A549 (cell line): ENCODE measurements around the gene HACD1. TPM values are rescaled to one million over a fixed set of nuclear protein-coding genes. Genes with fewer than 3 reads are reported as not detected.

Experiments
- ATAC-seq, 2 experiments: fragments of 200-7000 bp in 1 of 2; fragments of >200 bp in 1 of 2; cut with Nextera tagmentation in 1 of 2; cut with Tn5 transposase in 1 of 2; 3 replicates each; pipeline versions ENCODE4 v1.8.0 to v1.9.1; 2018 to 2020; ENCODE audit warnings: mild to moderate bottlenecking in 1 of 2, moderate library complexity in 1 of 2
- CTCF ChIA-PET: fragments of 300-600 bp; sonication (Branson Sonifier 250); formaldehyde crosslinking; extraction: SDS; loops from one replicate; lab custom pipeline; 2021; ENCODE audit warnings: antibody characterized with exemption, inconsistent platforms; lab: Yijun Ruan, JAX
- POLR2A ChIA-PET: fragments of 350-600 bp; formaldehyde crosslinking; extraction: SDS; loops from one replicate; lab custom pipeline; 2021; ENCODE audit warnings: antibody characterized with exemption, inconsistent platforms; lab: Yijun Ruan, JAX
- DNase-seq, 2 experiments: peaks; one replicate each; pipeline versions ENCODE4 v3.0.0 to v3.0.0-alpha.2; 2011 to 2016; ENCODE audit warnings: low read depth in 1 of 2, low spot score in 1 of 2
- FAIRE-seq: peaks from 2 replicates; lab custom pipeline; 2011; peaks lifted over from hg19 to GRCh38; lab: Jason Lieb, UNC
- H3K27ac ChIP-seq, 2 experiments: fragments of >200 bp; sonication (Bioruptor Twin); formaldehyde crosslinking; 3 replicates each; pipeline ENCODE4 v1.5.1; 2016 to 2017
- H3K4me1 ChIP-seq: fragments of >200 bp; sonication (Bioruptor Twin); formaldehyde crosslinking; 3 replicates; pipeline ENCODE4 v1.6.1; 2016
- H3K4me2 ChIP-seq: fragments of >200 bp; sonication (Bioruptor Twin); formaldehyde crosslinking; 3 replicates; pipeline ENCODE4 v1.6.1; 2016
- H3K4me3 ChIP-seq: fragments of >200 bp; sonication (Bioruptor Twin); formaldehyde crosslinking; 3 replicates; pipeline ENCODE4 v1.5.1; 2016
- H3K9me3 ChIP-seq: fragments of >200 bp; sonication (Bioruptor Twin); formaldehyde crosslinking; 3 replicates; pipeline ENCODE4 v1.6.1; 2016
- CBX8 ChIP-seq: fragments of 200-600 bp; sonication (generic); IDR thresholded peaks from 2 replicates; pipeline ENCODE4 v1.6.1; 2016
- CHD2 ChIP-seq: fragments of 150-350 bp; IDR thresholded peaks from 2 replicates; pipeline ENCODE4 v1.6.1; 2014; ENCODE audit warnings: low read length; ENCODE audit not compliant: partially characterized antibody
- EHMT2 ChIP-seq: fragments of 200-600 bp; sonication (generic); IDR thresholded peaks from 2 replicates; pipeline ENCODE4 v1.6.1; 2016; ENCODE audit warnings: antibody characterized with exemption, low read depth, mild to moderate bottlenecking, moderate library complexity
- EP300 ChIP-seq, 2 experiments: fragments of >200 bp; sonication (Bioruptor Twin); formaldehyde crosslinking; IDR thresholded peaks; 2 replicates in 1 of 2; 3 replicates in 1 of 2; pipeline ENCODE4 v1.6.1; 2016 to 2017
- GATA3 ChIP-seq: IDR thresholded peaks from 2 replicates; pipeline ENCODE4 v1.6.1; 2012; ENCODE audit warnings: borderline replicate concordance
- HDAC2 ChIP-seq: fragments of 200-600 bp; sonication (generic); IDR thresholded peaks from 2 replicates; pipeline ENCODE4 v1.6.1; 2016
- HES2 ChIP-seq: fragments of >200 bp; sonication (Bioruptor Twin); formaldehyde crosslinking; IDR thresholded peaks from 2 replicates; pipeline ENCODE4 v1.6.1; 2016
- HOXB13 ChIP-seq: fragments of 250-450 bp; sonication (Bioruptor Pico); IDR thresholded peaks from 2 replicates; pipeline ENCODE4 v1.5.0; 2020; ENCODE audit warnings: low read depth, mild to moderate bottlenecking, moderate library complexity
- KDM1A ChIP-seq: fragments of 200-600 bp; sonication (generic); IDR thresholded peaks from 2 replicates; pipeline ENCODE4 v1.6.1; 2016; ENCODE audit warnings: low read depth, mild to moderate bottlenecking
- POLR2A ChIP-seq: IDR thresholded peaks from 2 replicates; pipeline ENCODE4 v1.6.1; 2012; ENCODE audit warnings: mild to moderate bottlenecking, low read length
- POLR2AphosphoS2 ChIP-seq: conservative IDR thresholded peaks from 2 replicates; pipeline ENCODE4 v1.6.1; 2012; ENCODE audit warnings: low read length, improper control_type of control experiment, inconsistent platforms
- RCOR1 ChIP-seq: fragments of 150-350 bp; IDR thresholded peaks from 2 replicates; pipeline ENCODE4 v1.6.1; 2014; ENCODE audit warnings: antibody characterized with exemption, low read length, low read depth
- RNF2 ChIP-seq: fragments of 200-600 bp; sonication (generic); IDR thresholded peaks from 2 replicates; pipeline ENCODE4 v1.6.1; 2016; ENCODE audit warnings: low read depth, mild to moderate bottlenecking, antibody characterized with exemption, moderate library complexity, borderline replicate concordance
- SMC3 ChIP-seq: fragments of >200 bp; sonication (Bioruptor Twin); formaldehyde crosslinking; IDR thresholded peaks from 3 replicates; pipeline ENCODE4 v1.6.1; 2018; ENCODE audit warnings: inconsistent platforms
- TFCP2L1 ChIP-seq: fragments of 250-450 bp; sonication (Bioruptor Pico); IDR thresholded peaks from 2 replicates; pipeline ENCODE4 v1.5.0; 2021; ENCODE audit warnings: mild to moderate bottlenecking
- TP53 ChIP-seq: fragments of 250-450 bp; sonication (Bioruptor Pico); IDR thresholded peaks from 2 replicates; pipeline ENCODE4 v1.5.0; 2021; ENCODE audit warnings: mild to moderate bottlenecking, moderate library complexity
- ZFP36 ChIP-seq: fragments of 450-650 bp; IDR thresholded peaks from 2 replicates; pipeline ENCODE4 v1.6.1; 2014; ENCODE audit warnings: borderline replicate concordance; ENCODE audit not compliant: partially characterized antibody
- WGBS: methylation state at CpG from one replicate; pipeline ENCODE4 v1.1.6; 2017; ENCODE audit errors: missing lambda C conversion rate; 5-methylcytosine and 5-hydroxymethylcytosine counted together
- polyA plus RNA-seq, 4 experiments: library from polyadenylated mRNA; depleted of rRNA in 3 of 4; stranded (reverse); fragments of >200 nt; fragmentation: RNase III in 1 of 4; extraction: RNeasy Plus Mini Kit Qiagen cat#74134 plus additional on column Dnase treatment in 1 of 4; gene quantifications; 2 replicates in 3 of 4; 3 replicates in 1 of 4; pipeline ENCODE4 v1.2.3, GENCODE V29; 2011 to 2017
- TF ChIP-seq, protein P1 (sequence below): IDR thresholded peaks from 2 replicates; pipeline ENCODE4 v1.6.1; 2012
- TF ChIP-seq, protein P2 (sequence below): fragments of >200 bp; sonication (Bioruptor Twin); formaldehyde crosslinking; IDR thresholded peaks from 3 replicates; pipeline ENCODE4 v1.6.1; 2016
- TF ChIP-seq, protein P3 (sequence below): fragments of 250-450 bp; sonication (Bioruptor Pico); IDR thresholded peaks from 2 replicates; pipeline ENCODE4 v1.5.0; 2020; ENCODE audit warnings: low read depth, mild to moderate bottlenecking, moderate library complexity
- TF ChIP-seq, protein P4 (sequence below): fragments of 200-600 bp; sonication (generic); IDR thresholded peaks from 2 replicates; pipeline ENCODE4 v1.6.1; 2016; ENCODE audit warnings: antibody characterized with exemption, mild to moderate bottlenecking, moderate library complexity
- TF ChIP-seq, protein P5 (sequence below): IDR thresholded peaks from 2 replicates; pipeline ENCODE4 v1.6.1; 2012

HACD1 gene
- polyA plus RNA-seq, 2 of the 4 experiments (the other 2 are of a cell fraction) = 44.9 to 92.1 TPM

- CTCF ChIA-PET = no interaction called here
- TF ChIP-seq SMC3 (no peak), RCOR1 (no peak), EP300 (IDR thresholded peaks at IDR 0.05) (no peak), POLR2AphosphoS2 (no peak), KDM1A (no peak), CBX8 (no peak), HES2 (no peak)
- TF ChIP-seq, protein P1, sequence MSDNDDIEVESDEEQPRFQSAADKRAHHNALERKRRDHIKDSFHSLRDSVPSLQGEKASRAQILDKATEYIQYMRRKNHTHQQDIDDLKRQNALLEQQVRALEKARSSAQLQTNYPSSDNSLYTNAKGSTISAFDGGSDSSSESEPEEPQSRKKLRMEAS = no peak
- TF ChIP-seq, protein P2, sequence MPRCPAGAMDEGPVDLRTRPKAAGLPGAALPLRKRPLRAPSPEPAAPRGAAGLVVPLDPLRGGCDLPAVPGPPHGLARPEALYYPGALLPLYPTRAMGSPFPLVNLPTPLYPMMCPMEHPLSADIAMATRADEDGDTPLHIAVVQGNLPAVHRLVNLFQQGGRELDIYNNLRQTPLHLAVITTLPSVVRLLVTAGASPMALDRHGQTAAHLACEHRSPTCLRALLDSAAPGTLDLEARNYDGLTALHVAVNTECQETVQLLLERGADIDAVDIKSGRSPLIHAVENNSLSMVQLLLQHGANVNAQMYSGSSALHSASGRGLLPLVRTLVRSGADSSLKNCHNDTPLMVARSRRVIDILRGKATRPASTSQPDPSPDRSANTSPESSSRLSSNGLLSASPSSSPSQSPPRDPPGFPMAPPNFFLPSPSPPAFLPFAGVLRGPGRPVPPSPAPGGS = no peak
- peaks cover 21% of the 10 kb centered on the region for H3K4me1 ChIP-seq
- FAIRE-seq (no peak), DNase-seq (no peak), ATAC-seq (no peak)
- POLR2A ChIA-PET = interaction anchor here (2.0 kb wide), 1 partner anchor 15 kb away, joined by 8 read pairs; the partner anchor contains the start of gene STAM
- H3K27ac ChIP-seq = no peak overlapping the region
- H3K4me3 ChIP-seq = no peak overlapping the region
- H3K9me3 ChIP-seq = no peaks in the 10 kb centered on the region
- no peak overlapping the region for H3K4me2 ChIP-seq
- 80% methylated on average over 4 of the region's 4 CpGs for WGBS
These were observed 42.2 kb upstream of the HACD1 start for GRCh38 chr10:17659365-17659764.

GRCh38 chr10:17657103-17657500, 39.9 kb upstream of the HACD1 start:
- ChIA-PET CTCF (no interaction called here), POLR2A (no interaction called here)
- no peak overlapping the region for H3K4me3 ChIP-seq
- H3K4me1 ChIP-seq = peaks cover 13% of the 10 kb centered on the region
- no peak for TF ChIP-seq EHMT2
- no peak for TF ChIP-seq CHD2
- DNase-seq (no peak), FAIRE-seq (peak; percentile 84), ATAC-seq (no peak)
- peak overlapping the region; percentile 24; the same call in 1 of the 3 replicates for H3K4me2 ChIP-seq
- WGBS = 57% methylated on average over 1 of the region's 1 CpG
- H3K27ac ChIP-seq = peak overlapping the region in 1 of 2 experiments; percentile 52; a peak in 2 of 6 replicates
- peaks cover 11% of the 10 kb centered on the region; the same call in 2 of the 3 replicates for H3K9me3 ChIP-seq

- H3K4me1 ChIP-seq = peaks cover 13% of the 10 kb centered on the region
- no peak for ATAC-seq
- no peak overlapping the region for H3K4me3 ChIP-seq
- no peak for FAIRE-seq
- no peak overlapping the region; the same call in 2 of the 3 replicates for H3K4me2 ChIP-seq
- peaks cover 11% of the 10 kb centered on the region; the same call in 2 of the 3 replicates for H3K9me3 ChIP-seq
- POLR2A ChIA-PET = interaction anchor here (0.5 to 1.5 kb wide), 2 partner anchors 12 to 39 kb away, joined by 3 to 6 read pairs; partner anchors contain the start of gene STAM
- 84% methylated on average over 5 of the region's 5 CpGs for WGBS
- DNase-seq = no peak
- H3K27ac ChIP-seq = no peak overlapping the region
- CTCF ChIA-PET = interaction anchor here (1.3 kb wide), 1 partner anchor 17 kb away, joined by 3 read pairs; no protein-coding TSS in a partner anchor
- TF ChIP-seq GATA3 (0 out of 2 replicates have a peak, but pooled peaks have one; percentile 27), POLR2A (no peak)
These were observed 38.5 kb upstream of the HACD1 start for GRCh38 chr10:17655567-17656146.

DNA sequence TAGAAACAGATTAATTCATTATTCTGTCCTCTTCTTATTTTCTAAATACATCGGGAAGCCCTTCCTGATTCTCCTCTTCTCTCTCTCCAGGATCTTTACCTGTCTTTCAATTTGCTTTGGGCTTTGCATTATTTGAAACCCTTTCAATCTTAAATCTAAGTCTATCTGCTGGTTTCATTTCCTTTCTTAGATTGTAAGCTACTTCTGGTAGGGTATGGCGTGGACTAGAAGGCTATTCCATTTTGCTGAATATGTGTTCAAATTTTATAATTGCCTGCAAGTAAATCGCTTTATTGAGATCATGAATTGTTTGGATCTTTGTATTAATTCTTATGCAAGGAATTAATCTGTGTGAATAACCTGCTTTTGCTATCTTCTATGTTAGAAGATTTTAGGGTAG, 37.8 kb upstream of the HACD1 start:
- DNase-seq (no peak), FAIRE-seq (no peak), ATAC-seq (no peak)
- Histone ChIP-seq H3K4me1 (peaks cover 13% of the 10 kb centered on the region), H3K4me2 (no peak overlapping the region), H3K4me3 (no peak overlapping the region), H3K27ac (no peak overlapping the region), H3K9me3 (peaks cover 11% of the 10 kb centered on the region; the same call in 2 of the 3 replicates)
- 94% methylated on average over 3 of the region's 3 CpGs for WGBS
- TF ChIP-seq HOXB13 = no peak
- TF ChIP-seq RNF2 = no peak
- TF ChIP-seq, protein P3, sequence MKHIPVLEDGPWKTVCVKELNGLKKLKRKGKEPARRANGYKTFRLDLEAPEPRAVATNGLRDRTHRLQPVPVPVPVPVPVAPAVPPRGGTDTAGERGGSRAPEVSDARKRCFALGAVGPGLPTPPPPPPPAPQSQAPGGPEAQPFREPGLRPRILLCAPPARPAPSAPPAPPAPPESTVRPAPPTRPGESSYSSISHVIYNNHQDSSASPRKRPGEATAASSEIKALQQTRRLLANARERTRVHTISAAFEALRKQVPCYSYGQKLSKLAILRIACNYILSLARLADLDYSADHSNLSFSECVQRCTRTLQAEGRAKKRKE (CRISPR knock-in tag) = no peak
- TF ChIP-seq TFCP2L1 (CRISPR knock-in tag) = no peak
- no peak for TF ChIP-seq GATA3
- no peak for TF ChIP-seq HDAC2
- TF ChIP-seq TP53 (CRISPR knock-in tag) = no peak
- TF ChIP-seq, protein P4, sequence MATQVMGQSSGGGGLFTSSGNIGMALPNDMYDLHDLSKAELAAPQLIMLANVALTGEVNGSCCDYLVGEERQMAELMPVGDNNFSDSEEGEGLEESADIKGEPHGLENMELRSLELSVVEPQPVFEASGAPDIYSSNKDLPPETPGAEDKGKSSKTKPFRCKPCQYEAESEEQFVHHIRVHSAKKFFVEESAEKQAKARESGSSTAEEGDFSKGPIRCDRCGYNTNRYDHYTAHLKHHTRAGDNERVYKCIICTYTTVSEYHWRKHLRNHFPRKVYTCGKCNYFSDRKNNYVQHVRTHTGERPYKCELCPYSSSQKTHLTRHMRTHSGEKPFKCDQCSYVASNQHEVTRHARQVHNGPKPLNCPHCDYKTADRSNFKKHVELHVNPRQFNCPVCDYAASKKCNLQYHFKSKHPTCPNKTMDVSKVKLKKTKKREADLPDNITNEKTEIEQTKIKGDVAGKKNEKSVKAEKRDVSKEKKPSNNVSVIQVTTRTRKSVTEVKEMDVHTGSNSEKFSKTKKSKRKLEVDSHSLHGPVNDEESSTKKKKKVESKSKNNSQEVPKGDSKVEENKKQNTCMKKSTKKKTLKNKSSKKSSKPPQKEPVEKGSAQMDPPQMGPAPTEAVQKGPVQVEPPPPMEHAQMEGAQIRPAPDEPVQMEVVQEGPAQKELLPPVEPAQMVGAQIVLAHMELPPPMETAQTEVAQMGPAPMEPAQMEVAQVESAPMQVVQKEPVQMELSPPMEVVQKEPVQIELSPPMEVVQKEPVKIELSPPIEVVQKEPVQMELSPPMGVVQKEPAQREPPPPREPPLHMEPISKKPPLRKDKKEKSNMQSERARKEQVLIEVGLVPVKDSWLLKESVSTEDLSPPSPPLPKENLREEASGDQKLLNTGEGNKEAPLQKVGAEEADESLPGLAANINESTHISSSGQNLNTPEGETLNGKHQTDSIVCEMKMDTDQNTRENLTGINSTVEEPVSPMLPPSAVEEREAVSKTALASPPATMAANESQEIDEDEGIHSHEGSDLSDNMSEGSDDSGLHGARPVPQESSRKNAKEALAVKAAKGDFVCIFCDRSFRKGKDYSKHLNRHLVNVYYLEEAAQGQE = no peak
- no peak for TF ChIP-seq ZFP36
- TF ChIP-seq, protein P5, sequence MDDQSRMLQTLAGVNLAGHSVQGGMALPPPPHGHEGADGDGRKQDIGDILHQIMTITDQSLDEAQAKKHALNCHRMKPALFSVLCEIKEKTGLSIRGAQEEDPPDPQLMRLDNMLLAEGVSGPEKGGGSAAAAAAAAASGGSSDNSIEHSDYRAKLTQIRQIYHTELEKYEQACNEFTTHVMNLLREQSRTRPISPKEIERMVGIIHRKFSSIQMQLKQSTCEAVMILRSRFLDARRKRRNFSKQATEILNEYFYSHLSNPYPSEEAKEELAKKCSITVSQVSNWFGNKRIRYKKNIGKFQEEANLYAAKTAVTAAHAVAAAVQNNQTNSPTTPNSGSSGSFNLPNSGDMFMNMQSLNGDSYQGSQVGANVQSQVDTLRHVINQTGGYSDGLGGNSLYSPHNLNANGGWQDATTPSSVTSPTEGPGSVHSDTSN = no peak
- CTCF ChIA-PET = interaction anchor here (1.3 kb wide), 1 partner anchor 18 kb away, joined by 3 read pairs; no protein-coding TSS in a partner anchor
- POLR2A ChIA-PET = interaction anchor here (0.5 to 1.5 kb wide), 2 partner anchors 11 to 39 kb away, joined by 3 to 6 read pairs; partner anchors contain the start of gene STAM
